LNCAP (cell line): ENCODE measurements around the gene PSMD4.

Source experiments
- TF ChIP-seq, protein P1 (sequence below): fragments of 450-650 bp; IDR thresholded peaks from 2 replicates; pipeline ENCODE4 v1.5.1; 2017; ENCODE audit warnings: mild to moderate bottlenecking

PSMD4 gene

DNA sequence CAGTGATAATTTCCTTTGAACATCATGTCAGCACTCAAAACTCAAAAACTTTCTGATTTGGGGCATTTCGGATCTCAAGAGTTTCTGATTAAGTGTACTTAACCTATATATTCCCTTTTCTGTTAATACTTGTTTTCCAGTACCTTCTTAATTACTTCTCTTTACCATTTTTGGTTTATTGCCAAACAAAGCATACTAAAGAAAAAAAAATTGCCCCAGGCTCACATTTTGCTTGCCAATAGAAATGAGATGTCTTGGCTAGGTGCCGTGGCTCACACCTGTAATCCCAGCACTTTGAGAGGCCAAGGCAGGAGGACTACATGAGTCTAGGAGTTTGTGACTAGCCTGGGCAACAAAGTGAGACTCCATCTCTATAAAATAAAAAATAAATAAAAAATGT lies 4.8 kb downstream of the PSMD4 start:
- TF ChIP-seq, protein P1, sequence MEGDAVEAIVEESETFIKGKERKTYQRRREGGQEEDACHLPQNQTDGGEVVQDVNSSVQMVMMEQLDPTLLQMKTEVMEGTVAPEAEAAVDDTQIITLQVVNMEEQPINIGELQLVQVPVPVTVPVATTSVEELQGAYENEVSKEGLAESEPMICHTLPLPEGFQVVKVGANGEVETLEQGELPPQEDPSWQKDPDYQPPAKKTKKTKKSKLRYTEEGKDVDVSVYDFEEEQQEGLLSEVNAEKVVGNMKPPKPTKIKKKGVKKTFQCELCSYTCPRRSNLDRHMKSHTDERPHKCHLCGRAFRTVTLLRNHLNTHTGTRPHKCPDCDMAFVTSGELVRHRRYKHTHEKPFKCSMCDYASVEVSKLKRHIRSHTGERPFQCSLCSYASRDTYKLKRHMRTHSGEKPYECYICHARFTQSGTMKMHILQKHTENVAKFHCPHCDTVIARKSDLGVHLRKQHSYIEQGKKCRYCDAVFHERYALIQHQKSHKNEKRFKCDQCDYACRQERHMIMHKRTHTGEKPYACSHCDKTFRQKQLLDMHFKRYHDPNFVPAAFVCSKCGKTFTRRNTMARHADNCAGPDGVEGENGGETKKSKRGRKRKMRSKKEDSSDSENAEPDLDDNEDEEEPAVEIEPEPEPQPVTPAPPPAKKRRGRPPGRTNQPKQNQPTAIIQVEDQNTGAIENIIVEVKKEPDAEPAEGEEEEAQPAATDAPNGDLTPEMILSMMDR = no peak

DNA sequence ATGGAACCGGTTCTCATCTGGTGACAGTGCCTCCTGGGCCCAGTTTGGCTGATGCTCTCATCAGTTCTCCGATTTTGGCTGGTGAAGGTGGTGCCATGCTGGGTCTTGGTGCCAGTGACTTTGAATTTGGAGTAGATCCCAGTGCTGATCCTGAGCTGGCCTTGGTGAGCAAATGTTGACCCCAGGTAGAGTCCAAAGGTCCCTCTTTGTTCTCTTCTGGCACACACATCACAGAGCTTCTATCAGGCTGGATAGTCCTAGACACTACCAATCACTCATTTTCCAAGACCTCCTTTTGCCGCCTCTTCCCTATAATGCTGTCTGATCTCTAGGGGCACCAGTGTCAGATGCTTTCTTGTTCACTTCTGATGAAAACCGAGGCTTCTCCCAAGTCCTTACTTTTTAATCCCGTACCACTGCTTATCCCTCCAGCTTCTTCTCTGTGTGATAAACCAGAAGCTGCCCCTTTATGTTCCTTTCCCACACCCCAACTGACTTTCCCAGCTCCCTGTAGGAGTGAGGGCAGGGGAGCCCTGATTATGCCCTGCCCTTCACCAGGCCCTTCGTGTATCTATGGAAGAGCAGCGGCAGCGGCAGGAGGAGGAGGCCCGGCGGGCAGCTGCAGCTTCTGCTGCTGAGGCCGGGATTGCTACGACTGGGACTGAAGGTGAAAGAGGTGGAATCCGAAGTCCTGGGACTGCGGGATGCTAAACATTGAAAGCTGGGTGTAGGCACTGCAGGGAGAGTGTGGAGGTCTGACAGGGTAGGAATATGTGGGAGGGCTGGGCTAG lies 11.1 kb downstream of the PSMD4 start:
- TF ChIP-seq, protein P1 = no peak

DNA sequence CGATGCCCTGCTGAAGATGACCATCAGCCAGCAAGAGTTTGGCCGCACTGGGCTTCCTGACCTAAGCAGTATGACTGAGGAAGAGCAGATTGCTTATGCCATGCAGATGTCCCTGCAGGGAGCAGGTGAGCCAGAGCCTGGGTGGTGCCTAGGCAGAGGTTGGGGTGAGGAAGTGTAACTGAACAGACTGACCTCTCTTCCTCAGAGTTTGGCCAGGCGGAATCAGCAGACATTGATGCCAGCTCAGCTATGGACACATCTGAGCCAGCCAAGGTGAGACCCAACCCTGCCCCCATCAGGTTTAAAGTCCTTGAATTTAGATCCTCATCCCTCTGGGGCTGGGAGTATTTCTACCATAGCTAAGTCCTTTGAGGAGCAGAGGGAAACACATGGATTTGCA lies 11.8 kb downstream of the PSMD4 start:
- TF ChIP-seq, protein P1 = no peak

DNA sequence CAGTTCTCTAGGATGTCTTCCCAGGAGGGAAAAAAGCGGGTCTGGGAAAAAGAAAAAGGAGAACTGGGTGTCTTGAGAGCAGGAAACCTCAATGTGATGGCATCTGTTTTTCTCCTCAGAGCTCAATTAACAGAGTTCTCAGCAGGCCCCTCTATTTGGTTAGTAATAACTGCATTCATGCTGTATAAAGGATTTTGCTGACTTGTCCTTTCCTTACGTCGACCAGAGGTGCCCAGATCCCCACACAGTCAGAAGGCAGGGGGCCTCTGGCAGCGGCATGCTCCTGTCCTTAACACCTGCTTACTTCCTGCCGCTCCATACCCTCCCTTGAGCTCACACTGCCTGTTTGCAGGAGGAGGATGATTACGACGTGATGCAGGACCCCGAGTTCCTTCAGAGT lies 12.3 kb downstream of the PSMD4 start:
- TF ChIP-seq, protein P1 = no peak

DNA sequence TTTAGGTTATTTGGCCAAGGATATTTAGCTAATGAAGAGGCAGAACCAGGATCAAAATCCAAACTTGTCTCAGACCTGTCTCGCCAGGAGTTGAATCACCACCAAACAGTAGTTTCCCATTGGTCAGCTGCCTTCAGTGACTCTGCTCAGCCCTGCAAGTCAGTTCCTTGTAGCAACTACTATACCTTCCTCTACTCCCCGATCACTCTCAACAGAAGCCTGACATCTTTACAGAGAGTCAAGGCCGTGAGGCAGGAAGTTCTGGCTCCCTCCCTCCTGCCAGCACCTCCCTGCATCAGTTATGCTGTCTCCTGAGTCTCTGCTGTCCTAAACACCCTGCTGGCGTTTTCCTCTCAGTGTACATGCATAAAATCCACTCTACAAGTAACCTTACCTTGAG lies 13.2 kb downstream of the PSMD4 start:
- TF ChIP-seq, protein P1 = no peak

DNA sequence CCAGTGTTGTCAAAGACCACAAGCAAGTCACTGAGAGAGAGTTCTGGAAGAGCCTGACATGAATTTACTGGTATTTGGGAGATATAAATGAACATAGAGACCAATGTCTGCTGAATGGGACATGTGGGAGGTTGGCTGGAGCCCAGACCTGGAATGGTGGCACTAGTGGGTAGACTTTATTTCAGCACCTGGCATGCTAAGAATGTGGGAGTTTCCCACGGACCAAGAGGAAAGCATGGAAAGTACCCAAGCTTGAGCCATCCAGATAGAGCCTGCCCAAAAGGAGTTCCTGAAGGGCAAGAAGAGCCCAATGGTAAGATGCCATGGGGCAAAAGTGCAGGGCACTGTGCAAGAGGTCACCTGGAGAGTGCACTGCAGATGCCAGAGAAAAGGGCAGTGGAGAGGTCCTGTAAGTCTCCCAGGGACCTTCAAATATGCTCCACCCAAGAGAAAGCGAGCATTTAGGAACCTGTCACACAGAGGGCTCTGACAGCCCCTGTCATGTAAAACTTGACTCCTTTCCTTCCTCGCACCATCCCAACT lies 19.5 kb downstream of the PSMD4 start:
- TF ChIP-seq, protein P1 = no peak

DNA sequence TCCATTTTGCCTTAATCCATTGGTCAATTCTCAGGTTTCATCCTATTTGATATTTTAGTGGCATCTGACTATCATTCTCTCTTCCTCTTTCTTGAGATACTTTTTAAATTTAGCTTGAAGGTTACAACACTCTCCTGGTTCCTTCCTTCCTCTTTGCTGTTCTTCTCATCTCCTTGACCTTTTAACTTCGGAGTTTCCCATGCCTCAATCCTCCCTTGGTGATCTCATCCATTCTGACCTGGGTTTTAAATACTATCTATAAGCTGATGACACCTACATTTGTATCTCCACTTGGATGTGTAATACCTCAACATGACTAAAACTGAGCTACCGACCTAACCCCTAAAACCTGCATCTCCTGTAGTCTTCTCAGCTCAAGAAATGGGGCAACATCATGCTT lies 22.7 kb downstream of the PSMD4 start:
- TF ChIP-seq, protein P1 = no peak
